Gastroesophageal sphincter (tissue), 2 donors: Measurements from ENCODE around the gene CHRND.
"Not testable (repeated sequence)": the region's sequence is repeated elsewhere in the genome, so short reads cannot be mapped to it uniquely, and the experiment has no call there.

Experiments used
- POLR2A ChIP-seq, 2 donors: fragments of 450-650 bp; IDR thresholded peaks; one replicate each; pipeline ENCODE4 v1.6.1; 2017; ENCODE audit warnings: antibody characterized with exemption in 2 of 2, mild to moderate bottlenecking in 2 of 2, moderate library complexity in 1 of 2
- POLR2AphosphoS5 ChIP-seq: sonication (generic); formaldehyde crosslinking; IDR thresholded peaks from one replicate; pipeline ENCODE4 v1.6.1; 2017; ENCODE audit warnings: antibody characterized with exemption

DNA sequence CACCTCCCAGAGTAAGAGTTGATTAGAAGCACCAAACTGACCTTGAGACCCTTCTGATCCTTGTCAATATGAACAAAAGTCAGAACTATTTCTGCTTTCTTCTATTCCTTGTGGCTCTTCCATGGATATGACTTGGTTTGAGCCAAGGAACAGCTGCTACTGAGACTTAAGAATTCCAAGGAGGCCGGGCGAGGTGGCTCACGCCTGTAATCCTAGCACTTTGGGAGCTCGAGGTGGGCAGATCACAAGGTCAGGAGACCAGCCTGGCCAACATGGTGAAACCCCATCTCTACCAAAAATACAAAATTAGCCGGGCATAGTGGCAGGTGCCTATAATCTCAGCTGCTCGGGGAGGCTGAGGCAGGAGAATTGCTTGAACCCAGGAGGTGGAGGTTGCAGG is 44.5 kb downstream of the CHRND start:
- TF ChIP-seq POLR2A (IDR thresholded peaks at IDR 0.05); POLR2AphosphoS5: not testable (repeated sequence)
